GM23338 (cell line): Measurements from ENCODE around the gene MPPE1. TPM values are rescaled to one million over a fixed set of nuclear protein-coding genes. Genes with fewer than 3 reads are reported as not detected.

Experiments
- ATAC-seq: fragments of 200-7000 bp; cut with Tn5 transposase; 3 replicates; pipeline ENCODE4 v1.9.1; 2020
- DNase-seq: peaks from one replicate; pipeline ENCODE4 v3.0.0-alpha.2; 2015; ENCODE audit warnings: low spot score
- H2AFZ ChIP-seq: fragments of 200-600 bp; sonication (generic); 2 replicates; pipeline ENCODE4 v1.8.0; 2016; ENCODE audit warnings: antibody characterized with exemption, mild to moderate bottlenecking, moderate library complexity
- H3F3A ChIP-seq: fragments of 200-600 bp; sonication (generic); replicated peaks from 2 replicates; pipeline ENCODE4 v1.8.0; 2017; ENCODE audit warnings: antibody characterized with exemption, mixed run types, low read depth
- H3K27ac ChIP-seq: fragments of 200-600 bp; sonication (generic); 2 replicates; pipeline ENCODE4 v1.6.1; 2016; ENCODE audit warnings: low read depth
- H3K27me3 ChIP-seq: fragments of 200-600 bp; sonication (generic); 2 replicates; pipeline ENCODE4 v1.8.0; 2016; ENCODE audit warnings: mild to moderate bottlenecking, mixed run types, moderate library complexity; ENCODE audit not compliant: insufficient read depth
- H3K36me3 ChIP-seq: fragments of 200-600 bp; sonication (generic); 2 replicates; pipeline ENCODE4 v1.8.0; 2016; ENCODE audit warnings: mild to moderate bottlenecking; ENCODE audit not compliant: insufficient read depth
- H3K4me1 ChIP-seq: fragments of 200-600 bp; sonication (generic); 2 replicates; pipeline ENCODE4 v1.8.0; 2016; ENCODE audit warnings: mild to moderate bottlenecking, moderate library complexity; ENCODE audit not compliant: insufficient read depth
- H3K4me2 ChIP-seq: fragments of 200-600 bp; sonication (generic); 2 replicates; pipeline ENCODE4 v1.7.1; 2017; ENCODE audit warnings: mixed run types
- H3K4me3 ChIP-seq: fragments of 200-600 bp; sonication (generic); 2 replicates; pipeline ENCODE4 v1.6.1; 2016; ENCODE audit warnings: mixed run types
- H3K79me2 ChIP-seq: fragments of 200-600 bp; sonication (generic); replicated peaks from 2 replicates; pipeline ENCODE4 v1.8.0; 2017; ENCODE audit warnings: mild to moderate bottlenecking; ENCODE audit not compliant: insufficient read depth
- H3K9me2 ChIP-seq: fragments of 200-600 bp; sonication (generic); 2 replicates; pipeline ENCODE4 v1.8.0; 2017; ENCODE audit not compliant: insufficient read depth
- H4K20me1 ChIP-seq: fragments of 200-600 bp; sonication (generic); replicated peaks from 2 replicates; pipeline ENCODE4 v1.8.0; 2017; ENCODE audit warnings: mild to moderate bottlenecking; ENCODE audit not compliant: insufficient read depth
- H3K27ac Mint-ChIP-seq: 2 replicates; pipeline ENCODE4 v1.8.0; 2020; ENCODE audit warnings: inconsistent platforms, mild to moderate bottlenecking, moderate library complexity, mixed read lengths
- H3K27me3 Mint-ChIP-seq: 3 replicates; pipeline ENCODE4 v1.8.0; 2022; ENCODE audit warnings: low read depth, mild to moderate bottlenecking, moderate library complexity, mixed read lengths, inconsistent platforms; ENCODE audit not compliant: insufficient read depth, poor library complexity
- H3K36me3 Mint-ChIP-seq: 3 replicates; pipeline ENCODE4 v1.8.0; 2021; ENCODE audit warnings: low read depth, mild to moderate bottlenecking, inconsistent platforms, moderate library complexity, mixed read lengths
- H3K4me1 Mint-ChIP-seq: 3 replicates; pipeline ENCODE4 v1.8.0; 2020; ENCODE audit warnings: mild to moderate bottlenecking, inconsistent platforms, mixed read lengths
- H3K4me3 Mint-ChIP-seq: 3 replicates; pipeline ENCODE4 v1.8.0; 2021; ENCODE audit warnings: moderate library complexity, mild to moderate bottlenecking, inconsistent platforms, mixed read lengths
- H3K9me3 Mint-ChIP-seq: 3 replicates; pipeline ENCODE4 v1.8.0; 2020; ENCODE audit warnings: moderate library complexity, mild to moderate bottlenecking, inconsistent platforms, mixed read lengths
- CREB1 ChIP-seq: fragments of 250-450 bp; sonication (Bioruptor Pico); IDR thresholded peaks from 2 replicates; pipeline ENCODE4 v1.5.0; 2020; ENCODE audit warnings: low read depth, mild to moderate bottlenecking, moderate library complexity
- CTCF ChIP-seq, 2 experiments: fragments of 200-600 bp in 1 of 2; sonication (generic) in 1 of 2; conservative IDR thresholded peaks; 2 replicates each; pipeline versions ENCODE4 v1.5.1 to v1.6.1; 2016 to 2017; ENCODE audit warnings: antibody characterized with exemption in 2 of 2, low read depth in 2 of 2, mild to moderate bottlenecking in 2 of 2, moderate library complexity in 1 of 2
- EZH2phosphoT487 ChIP-seq: fragments of 200-600 bp; sonication (generic); IDR thresholded peaks from one replicate; pipeline ENCODE4 v1.8.1; 2018; ENCODE audit warnings: antibody characterized with exemption; ENCODE audit not compliant: unreplicated experiment
- JUNB ChIP-seq: IDR thresholded peaks from one replicate; pipeline ENCODE4 v1.6.1; 2016; ENCODE audit warnings: antibody characterized with exemption; ENCODE audit not compliant: unreplicated experiment
- REST ChIP-seq: IDR thresholded peaks from one replicate; pipeline ENCODE4 v1.6.1; 2018; ENCODE audit warnings: antibody characterized with exemption; ENCODE audit not compliant: unreplicated experiment
- polyA plus RNA-seq: library from polyadenylated mRNA; unstranded; fragments of >200 nt; fragmentation: Nextera tagmentation; extraction: Ambion mirVana; gene quantifications from 2 replicates; pipeline ENCODE4 v1.2.1, GENCODE V29; 2016
- total RNA-seq: library from RNA; depleted of rRNA; stranded (reverse); fragments of >200 nt; shearing (Covaris generic); gene quantifications from 2 replicates; pipeline ENCODE4 v1.2.3, GENCODE V29; 2014

MPPE1 gene
- total and polyA plus RNA-seq, 2 experiments from 2014 or later = 18.8 to 24.6 TPM

- TF ChIP-seq CTCF (conservative IDR thresholded peaks at IDR 0.05; ENCODE audit: low read depth in 2 of 2) (no peak), CREB1 (CRISPR knock-in tag) (no peak), EZH2phosphoT487 (no peak), REST (no peak), JUNB (no peak)
These were observed 45.0 kb upstream of the MPPE1 start (continued) for GRCh38 chr18:11953113-11953512.

- Histone ChIP-seq H4K20me1 (no peaks in the 10 kb centered on the region), H3K27ac (no peak overlapping the region), H3K36me3 (no peaks in the 10 kb centered on the region), H2AFZ (peak overlapping the region; percentile 93), H3K9me2 (no peaks in the 10 kb centered on the region), H3K79me2 (no peaks in the 10 kb centered on the region), H3K4me3 (no peak overlapping the region), H3F3A (no peaks in the 10 kb centered on the region), H3K4me2 (peak overlapping the region; percentile 48; the same call in 1 of the 2 replicates), H3K27me3 (no peaks in the 10 kb centered on the region), H3K4me1 (peaks cover 32% of the 10 kb centered on the region)
- no peak overlapping the region for H3K27ac Mint-ChIP-seq
- H3K36me3 Mint-ChIP-seq = peaks cover 6% of the 10 kb centered on the region; the same call in 2 of the 3 replicates
- H3K27me3 Mint-ChIP-seq = peaks cover 9% of the 10 kb centered on the region
- no peak overlapping the region for H3K4me3 Mint-ChIP-seq
- ATAC-seq (peak; percentile 5; the same call in 2 of the 3 replicates), DNase-seq (peak; percentile 31)
- no peak for TF ChIP-seq REST
- peaks cover 37% of the 10 kb centered on the region for H3K4me1 Mint-ChIP-seq
- peaks cover 9% of the 10 kb centered on the region for H3K9me3 Mint-ChIP-seq
These were observed 43.3 kb upstream of the MPPE1 start for GRCh38 chr18:11951390-11951851.
